Right cardiac atrium (tissue), 5 donors: ENCODE results near the gene TFF2. TPM values are rescaled to one million over a fixed set of nuclear protein-coding genes. Genes with fewer than 3 reads are reported as not detected.

Experiments
- ATAC-seq, 2 donors: fragments of 200-7000 bp; cut with Tn5 transposase; one replicate each; pipeline versions ENCODE4 v1.8.0 to v1.9.1; 2020; ENCODE audit warnings: moderate library complexity in 2 of 2, mild to moderate bottlenecking in 1 of 2
- DNase-seq, 3 donors: peaks; one replicate each; pipeline ENCODE4 v3.0.0-alpha.2; 2020
- H3K27ac ChIP-seq: one replicate; pipeline ENCODE4 v1.5.1; 2013; ENCODE audit warnings: mild to moderate bottlenecking, low read length, control low read depth, moderate library complexity
- H3K27me3 ChIP-seq: one replicate; pipeline ENCODE4 v1.6.1; 2013; ENCODE audit not compliant: control insufficient read depth, insufficient read depth
- H3K4me1 ChIP-seq: one replicate; pipeline ENCODE4 v1.6.1; 2013; ENCODE audit warnings: low read length; ENCODE audit not compliant: control insufficient read depth, insufficient read depth
- H3K4me3 ChIP-seq: one replicate; pipeline ENCODE4 v1.5.1; 2013; ENCODE audit warnings: low read length, control low read depth
- H3K9me3 ChIP-seq: one replicate; pipeline ENCODE4 v1.6.1; 2013; ENCODE audit warnings: low read length; ENCODE audit not compliant: control insufficient read depth
- WGBS: extraction: QIAGEN DNeasy Blood & Tissue Kit; methylation state at CpG from one replicate; pipeline ENCODE4 v1.1.7; 2013; 5-methylcytosine and 5-hydroxymethylcytosine counted together
- intact Hi-C, 4 donors: fragments of 100-400 bp; cut with DNase I; formaldehyde crosslinking; loops; one replicate each; pipeline versions ENCODE4 v1.11.0 to v1.14.0; 2022 to 2023
- polyA plus RNA-seq: library from polyadenylated mRNA; stranded (reverse); fragments of 200-250 nt; gene quantifications from one replicate; pipeline ENCODE4 v1.2.3, GENCODE V29; 2013
- total RNA-seq, 4 donors: library from RNA; stranded (reverse); fragmentation: NEBNext Ultra II Directional; extraction: Animal tissue kit (Norgen Biotek cat#: 25700); gene quantifications; one replicate each; pipeline ENCODE4 v1.2.1, GENCODE V29; 2021
- donor health status: healthy with polysubstance abuse.
- donor health status: DM: no; HTN: yes; CAD: no.
- donor health status: DM: no; HTN: no; CAD: no.
- donor health status: DM: no; HTN: yes; CAD: no; lungs with severe emphysema.
- donor health status: DM: yes; HTN: yes; CAD: no.

TFF2 gene
- total and polyA plus RNA-seq, 5 donors, result not detected

DNA sequence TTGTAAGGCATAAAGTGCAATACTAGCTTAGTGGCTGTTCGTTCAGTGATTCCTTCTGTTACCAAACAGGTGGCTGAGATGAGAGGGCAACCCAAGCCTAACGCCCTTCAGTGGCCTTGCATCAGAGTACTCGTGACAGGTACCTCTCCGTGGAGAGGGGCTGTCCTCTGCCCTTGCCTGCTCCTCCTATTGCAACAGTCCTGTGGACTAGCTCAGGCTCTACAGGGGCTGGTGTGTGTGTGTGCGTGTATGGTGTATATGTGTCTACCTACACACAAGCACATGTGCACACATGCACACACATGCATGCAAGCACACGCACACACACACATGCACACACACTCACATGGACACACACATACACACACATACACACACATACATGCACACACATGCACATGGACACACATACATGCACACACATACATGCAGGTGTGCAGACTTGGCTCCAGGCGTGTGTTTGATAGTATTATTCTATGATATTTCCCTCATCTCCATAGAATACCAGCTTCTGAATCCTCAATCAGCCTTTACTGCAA lies 50.7 kb downstream of the TFF2 start:
- ATAC-seq (no peak), DNase-seq (no peak)
- Histone ChIP-seq H3K27me3 (no peaks in the 10 kb centered on the region), H3K4me1 (peaks cover 2% of the 10 kb centered on the region), H3K4me3 (no peak overlapping the region), H3K27ac (no peak overlapping the region), H3K9me3 (no peaks in the 10 kb centered on the region)
- intact Hi-C loops, result no loop called here
- WGBS, result 80% methylated on average over 7 of the region's 7 CpGs

DNA sequence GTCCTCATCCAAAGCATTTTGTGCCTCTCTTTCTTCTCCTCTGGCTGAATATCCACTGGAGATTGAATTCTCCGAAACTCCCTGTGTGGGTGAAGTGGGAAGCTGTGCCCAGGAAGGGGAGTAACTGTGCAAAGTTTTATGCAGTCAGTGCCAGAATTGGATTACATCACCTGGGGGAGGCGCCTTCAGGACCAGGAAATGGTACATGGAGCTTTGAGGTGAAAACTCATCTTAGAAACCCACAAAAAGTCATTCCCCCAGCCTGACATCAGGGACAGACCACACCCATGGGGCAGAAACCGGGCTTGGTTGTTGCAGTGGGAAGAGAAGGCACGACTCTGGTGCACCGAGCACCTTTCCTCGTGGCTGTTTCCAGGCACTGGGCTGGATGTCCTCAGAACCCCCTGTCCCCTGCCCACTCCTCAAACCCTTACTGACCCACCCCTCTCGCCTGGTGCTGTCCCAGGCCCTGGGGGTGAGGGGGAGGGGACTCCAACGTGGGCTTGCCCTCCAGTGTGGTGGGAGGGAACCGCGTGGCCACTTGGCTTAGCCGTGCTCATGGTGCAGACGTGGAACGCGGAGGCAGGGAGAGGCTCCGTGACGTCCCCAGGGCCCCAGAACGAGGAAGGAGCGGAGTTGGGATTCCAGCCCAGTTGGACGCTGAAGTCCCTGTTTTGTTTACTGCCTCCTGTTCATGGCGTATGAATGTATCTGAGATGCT lies 51.3 kb downstream of the TFF2 start:
- ATAC-seq (peak in 1 of 2 donors; percentile 54), DNase-seq (peak in 2 of 3 donors; percentile 69 to 79)
- Histone ChIP-seq H3K9me3 (no peaks in the 10 kb centered on the region), H3K27ac (no peak overlapping the region), H3K4me1 (peaks cover 2% of the 10 kb centered on the region), H3K4me3 (no peak overlapping the region), H3K27me3 (no peaks in the 10 kb centered on the region)
- WGBS, result 61% methylated on average over 20 of the region's 20 CpGs
- intact Hi-C loops, result no loop called here

DNA sequence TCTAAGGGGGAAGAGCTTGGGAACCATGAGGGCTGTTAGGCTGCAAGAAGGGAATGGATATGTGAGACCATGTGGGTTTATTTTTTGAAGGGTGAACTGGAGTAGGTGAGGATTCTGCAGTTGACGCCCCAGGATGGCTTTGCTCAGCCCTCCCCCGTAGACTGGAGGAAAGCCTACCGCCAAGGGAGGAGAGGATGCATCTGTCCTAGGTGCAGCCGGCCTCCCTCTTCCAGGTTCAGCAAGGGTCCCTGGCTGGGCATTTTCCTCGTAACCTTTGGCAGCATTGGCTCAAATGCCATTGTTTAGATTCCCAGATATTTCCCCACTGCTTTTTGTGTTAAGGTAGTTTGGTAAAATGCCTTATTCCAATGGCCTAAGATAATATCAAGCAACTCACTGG lies 52.1 kb downstream of the TFF2 start:
- Histone ChIP-seq H3K27ac (no peak overlapping the region), H3K27me3 (no peaks in the 10 kb centered on the region), H3K9me3 (no peaks in the 10 kb centered on the region), H3K4me3 (no peak overlapping the region), H3K4me1 (peaks cover 2% of the 10 kb centered on the region)
- ATAC-seq, result no peak
- 69% methylated on average over 5 of the region's 5 CpGs for WGBS
- DNase-seq, result no peak
- intact Hi-C loops, result no loop called here

DNA sequence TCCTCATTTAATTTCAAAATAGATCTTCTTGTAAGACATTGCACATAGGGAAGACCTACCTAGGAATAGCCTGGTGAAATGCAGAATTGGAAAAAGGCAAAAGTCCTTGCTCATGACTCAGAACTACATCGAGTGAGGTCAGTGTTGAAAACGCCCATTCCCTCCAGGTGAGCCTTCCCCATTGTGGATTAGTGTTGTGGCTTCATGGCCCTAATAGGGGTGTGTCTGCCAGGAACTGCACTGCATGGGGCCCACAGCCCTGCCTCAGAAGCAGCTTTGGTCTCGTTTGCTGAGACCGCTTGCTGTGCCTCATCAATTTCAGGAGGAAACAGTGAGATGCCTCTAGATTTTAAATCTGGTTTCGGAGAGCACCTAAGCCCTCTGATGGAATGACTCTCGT lies 52.6 kb downstream of the TFF2 start:
- intact Hi-C loops, result no loop called here
- H3K27ac ChIP-seq, result no peak overlapping the region

DNA sequence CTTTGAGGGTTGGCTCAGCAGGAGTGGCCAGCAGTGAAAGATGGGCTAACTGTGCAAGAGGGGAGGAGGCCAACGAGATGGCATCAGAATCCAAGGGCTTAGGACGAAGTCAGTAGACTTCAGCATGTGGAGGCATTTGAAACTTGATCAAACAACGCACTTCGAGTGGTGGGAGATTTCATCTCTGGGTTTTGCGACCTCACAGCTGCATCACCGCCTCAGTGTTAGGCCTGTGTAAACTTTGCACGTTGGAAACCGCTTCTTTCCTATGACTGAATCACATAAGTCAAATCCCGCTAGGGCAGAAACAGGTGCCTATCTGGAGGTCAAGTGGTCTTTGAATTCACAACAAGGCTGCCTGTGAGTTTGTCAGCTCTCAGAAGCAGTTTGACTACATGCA lies 53.4 kb downstream of the TFF2 start:
- no peak overlapping the region for H3K27ac ChIP-seq
- H3K9me3 ChIP-seq, result no peaks in the 10 kb centered on the region
- no peak for ATAC-seq
- no peaks in the 10 kb centered on the region for H3K27me3 ChIP-seq
- H3K4me3 ChIP-seq, result no peak overlapping the region
- intact Hi-C loops, result no loop called here
- peaks cover 2% of the 10 kb centered on the region for H3K4me1 ChIP-seq
- 85% methylated on average over 9 of the region's 9 CpGs for WGBS
- DNase-seq, result no peak

More for the DNA sequence above, 52.6 kb downstream of the TFF2 start:
- WGBS, result 75% methylated on average over 6 of the region's 6 CpGs
- ATAC-seq (no peak), DNase-seq (no peak)
- H3K4me1 ChIP-seq, result peaks cover 2% of the 10 kb centered on the region
- no peaks in the 10 kb centered on the region for H3K27me3 ChIP-seq
- no peaks in the 10 kb centered on the region for H3K9me3 ChIP-seq
- no peak overlapping the region for H3K4me3 ChIP-seq

DNA sequence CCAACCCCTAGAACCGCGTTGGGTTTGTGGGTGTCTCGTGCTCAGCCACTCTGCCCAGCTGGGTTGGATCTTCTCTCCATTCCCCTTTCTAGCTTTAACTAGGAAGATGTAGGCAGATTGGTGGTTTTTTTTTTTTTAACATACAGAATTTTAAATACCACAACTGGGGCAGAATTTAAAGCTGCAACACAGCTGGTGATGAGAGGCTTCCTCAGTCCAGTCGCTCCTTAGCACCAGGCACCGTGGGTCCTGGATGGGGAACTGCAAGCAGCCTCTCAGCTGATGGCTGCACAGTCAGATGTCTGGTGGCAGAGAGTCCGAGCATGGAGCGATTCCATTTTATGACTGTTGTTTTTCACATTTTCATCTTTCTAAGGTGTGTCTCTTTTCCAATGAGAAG lies 54.3 kb downstream of the TFF2 start:
- Histone ChIP-seq H3K4me1 (peaks cover 2% of the 10 kb centered on the region), H3K4me3 (no peak overlapping the region), H3K9me3 (no peaks in the 10 kb centered on the region), H3K27me3 (no peaks in the 10 kb centered on the region), H3K27ac (no peak overlapping the region)
- ATAC-seq (no peak), DNase-seq (peak in 1 of 3 donors; percentile 11)
- intact Hi-C loops, result no loop called here
- 83% methylated on average over 7 of the region's 7 CpGs for WGBS

Other genes with a start within 250 kb of the TFF2 start
- 10 to 100 TPM in 1 of 4 donors, 1 to 10 TPM in 3; 3.6 to 11.5 (median 5.8) TPM for gene ABCG1, start 131.9 kb downstream of the TFF2 start, total RNA-seq
- 5.7 TPM for gene ABCG1, start 131.9 kb downstream of the TFF2 start, polyA plus RNA-seq
- 1 to 10 TPM; 1.2 to 2.2 (median 1.7) TPM for gene TFF3, start 35.6 kb downstream of the TFF2 start, total RNA-seq
- gene TFF3, start 35.6 kb downstream of the TFF2 start, polyA plus RNA-seq, result 2.6 TPM
- gene TFF1, start 15.5 kb upstream of the TFF2 start, total RNA-seq, result not detected
- not detected for gene TFF1, start 15.5 kb upstream of the TFF2 start, polyA plus RNA-seq
- not detected for gene TMPRSS3, start 45.1 kb upstream of the TFF2 start, total RNA-seq
- not detected for gene TMPRSS3, start 45.1 kb upstream of the TFF2 start, polyA plus RNA-seq
- gene UBASH3A, start 52.9 kb upstream of the TFF2 start, total RNA-seq, result under 1 TPM; 0.15 to 0.29 (median 0.25) TPM
- gene UBASH3A, start 52.9 kb upstream of the TFF2 start, polyA plus RNA-seq, result 0.07 TPM
- gene RSPH1, start 145.2 kb upstream of the TFF2 start, total RNA-seq, result not detected
- not detected for gene RSPH1, start 145.2 kb upstream of the TFF2 start, polyA plus RNA-seq
- 1 to 10 TPM; 2.7 to 2.9 (median 2.9) TPM for gene SLC37A1, start 162.9 kb upstream of the TFF2 start, total RNA-seq
- 1.9 TPM for gene SLC37A1, start 162.9 kb upstream of the TFF2 start, polyA plus RNA-seq